Neural crest cell (in vitro differentiated cells): Measurements from ENCODE around the gene LGR6. TPM values are rescaled to one million over a fixed set of nuclear protein-coding genes. Genes with fewer than 3 reads are reported as not detected.

Source experiments
- DNase-seq: peaks from one replicate; pipeline ENCODE4 v3.0.0; 2021; ENCODE audit warnings: low read depth, mixed read lengths, low spot score
- H3K27ac Mint-ChIP-seq: one replicate; pipeline ENCODE4 v1.8.0; 2021; ENCODE audit warnings: mild to moderate bottlenecking, mixed read lengths; ENCODE audit not compliant: unreplicated experiment
- H3K27me3 Mint-ChIP-seq: 2 replicates; pipeline ENCODE4 v1.8.0; 2021; ENCODE audit warnings: low read depth, mild to moderate bottlenecking, mixed read lengths
- H3K36me3 Mint-ChIP-seq: 2 replicates; pipeline ENCODE4 v1.8.0; 2021; ENCODE audit warnings: low read depth, mild to moderate bottlenecking, mixed read lengths
- H3K4me1 Mint-ChIP-seq: 2 replicates; pipeline ENCODE4 v1.8.0; 2021; ENCODE audit warnings: mixed read lengths
- H3K4me3 Mint-ChIP-seq: one replicate; pipeline ENCODE4 v1.8.0; 2021; ENCODE audit warnings: mild to moderate bottlenecking, mixed read lengths
- H3K9me3 Mint-ChIP-seq: 2 replicates; pipeline ENCODE4 v1.8.0; 2021; ENCODE audit warnings: mixed read lengths
- CTCF ChIP-seq: fragments of 200-600 bp; sonication (generic); conservative IDR thresholded peaks from 2 replicates; pipeline ENCODE4 v1.5.0; 2021; ENCODE audit warnings: antibody characterized with exemption, mild to moderate bottlenecking
- total RNA-seq: library from RNA; stranded (reverse); gene quantifications from 2 replicates; pipeline ENCODE4 v1.2.1, GENCODE V29; 2021

The LGR6 gene
- total RNA-seq, 1 donor from 2014 or later = 0.16 TPM

- H3K9me3 Mint-ChIP-seq = no peaks in the 10 kb centered on the region
- no peaks in the 10 kb centered on the region for H3K36me3 Mint-ChIP-seq
- no peak overlapping the region for H3K27ac Mint-ChIP-seq
- no peak for TF ChIP-seq CTCF
- DNase-seq = no peak
- no peaks in the 10 kb centered on the region for H3K4me1 Mint-ChIP-seq
- H3K27me3 Mint-ChIP-seq = no peaks in the 10 kb centered on the region
- H3K4me3 Mint-ChIP-seq = no peak overlapping the region
Observed at GRCh38 chr1:202317941-202318925, 124.6 kb downstream of the LGR6 start.

DNA sequence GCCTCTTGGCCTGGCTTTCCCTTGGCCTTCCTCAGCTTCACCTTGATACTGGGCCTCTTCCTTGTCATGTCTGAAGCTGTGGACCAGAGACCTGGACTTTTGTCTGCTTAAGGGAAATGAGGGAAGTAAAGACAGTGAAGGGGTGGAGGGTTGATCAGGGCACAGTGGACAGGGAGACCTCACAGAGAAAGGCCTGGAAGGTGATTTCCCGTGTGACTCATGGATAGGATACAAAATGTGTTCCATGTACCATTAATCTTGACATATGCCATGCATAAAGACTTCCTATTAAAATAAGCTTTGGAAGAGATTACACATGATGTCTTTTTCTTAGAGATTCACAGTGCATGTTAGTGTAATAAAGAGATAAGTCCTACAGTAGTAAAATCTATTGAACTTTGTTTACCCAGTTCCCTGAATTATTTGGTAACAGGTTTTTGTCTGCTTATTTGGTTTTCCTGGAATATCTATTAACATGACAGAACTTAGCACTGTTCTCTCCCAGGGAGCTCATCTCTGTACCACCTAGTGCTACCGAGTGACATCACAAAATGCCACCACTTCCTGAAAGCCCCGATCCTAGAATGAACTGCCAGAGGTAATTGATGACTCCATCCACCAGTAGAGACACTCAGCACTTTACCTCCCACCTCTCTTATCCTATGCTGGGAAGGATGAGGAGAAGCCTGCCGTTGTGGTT lies 125.9 kb downstream of the LGR6 start:
- Mint-ChIP-seq H3K27ac (no peak overlapping the region), H3K9me3 (no peaks in the 10 kb centered on the region), H3K36me3 (no peaks in the 10 kb centered on the region), H3K27me3 (no peaks in the 10 kb centered on the region), H3K4me1 (no peaks in the 10 kb centered on the region), H3K4me3 (no peak overlapping the region)
- no peak for TF ChIP-seq CTCF
- DNase-seq = no peak

- H3K4me1 Mint-ChIP-seq = no peaks in the 10 kb centered on the region
- H3K9me3 Mint-ChIP-seq = no peaks in the 10 kb centered on the region
- TF ChIP-seq CTCF = no peak
- no peak overlapping the region for H3K4me3 Mint-ChIP-seq
- no peak overlapping the region for H3K27ac Mint-ChIP-seq
- no peaks in the 10 kb centered on the region for H3K36me3 Mint-ChIP-seq
- H3K27me3 Mint-ChIP-seq = no peaks in the 10 kb centered on the region
- DNase-seq = no peak
Observed at GRCh38 chr1:202320081-202320405, 126.4 kb downstream of the LGR6 start.

DNA sequence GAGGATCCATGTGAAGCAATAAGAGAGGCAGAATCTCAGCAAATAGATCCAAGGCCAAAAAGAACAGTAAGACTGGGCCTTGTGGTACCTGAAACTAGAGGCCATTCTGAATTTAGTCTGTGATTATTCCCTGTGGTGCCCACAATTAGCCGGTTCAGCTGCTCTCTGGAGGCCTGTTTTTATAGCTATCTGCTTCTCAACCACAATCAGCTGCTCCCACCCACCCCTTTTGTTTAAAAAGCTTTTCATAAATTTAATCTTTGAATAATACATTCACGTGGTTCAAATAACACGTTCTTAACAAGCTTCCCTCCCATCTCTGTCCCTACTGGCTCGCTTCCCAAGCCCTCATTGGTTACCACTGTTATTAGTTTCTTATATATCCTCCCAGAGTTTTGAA lies 130.1 kb downstream of the LGR6 start:
- no peak for DNase-seq
- TF ChIP-seq CTCF = no peak
- H3K27ac Mint-ChIP-seq = no peak overlapping the region
- no peaks in the 10 kb centered on the region for H3K9me3 Mint-ChIP-seq
- peaks cover 2% of the 10 kb centered on the region for H3K36me3 Mint-ChIP-seq
- no peak overlapping the region for H3K4me3 Mint-ChIP-seq
- no peaks in the 10 kb centered on the region for H3K4me1 Mint-ChIP-seq
- no peaks in the 10 kb centered on the region for H3K27me3 Mint-ChIP-seq

DNA sequence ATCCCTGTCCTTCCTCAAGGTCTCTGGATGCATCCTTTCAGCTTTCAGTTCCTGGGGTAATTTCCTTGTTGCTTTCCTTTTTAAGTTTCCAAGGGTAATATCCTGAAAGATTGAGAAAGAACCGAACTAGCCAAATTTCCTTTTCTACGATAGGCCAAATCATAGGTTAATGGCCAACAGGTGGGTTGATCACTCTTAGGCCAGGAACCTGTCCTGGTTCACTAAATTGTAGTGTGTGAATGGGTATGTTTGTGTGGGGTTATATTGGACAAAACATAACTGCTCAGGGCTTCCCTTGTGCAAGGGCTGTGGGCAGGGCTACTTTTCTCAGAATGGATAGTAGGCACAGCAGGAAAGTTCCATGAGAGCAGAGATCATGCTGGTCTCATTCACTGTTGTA lies 131.0 kb downstream of the LGR6 start:
- H3K9me3 Mint-ChIP-seq = no peaks in the 10 kb centered on the region
- H3K4me1 Mint-ChIP-seq = no peaks in the 10 kb centered on the region
- no peak for DNase-seq
- no peaks in the 10 kb centered on the region for H3K27me3 Mint-ChIP-seq
- no peak for TF ChIP-seq CTCF
- H3K4me3 Mint-ChIP-seq = no peak overlapping the region
- H3K36me3 Mint-ChIP-seq = peaks cover 2% of the 10 kb centered on the region
- H3K27ac Mint-ChIP-seq = no peak overlapping the region
